ENCODE results near the gene HNRNPA3.
"Not testable (repeated sequence)": the region's sequence is repeated elsewhere in the genome, so short reads cannot be mapped to it uniquely, and the experiment has no call there.

HNRNPA3 gene

DNA sequence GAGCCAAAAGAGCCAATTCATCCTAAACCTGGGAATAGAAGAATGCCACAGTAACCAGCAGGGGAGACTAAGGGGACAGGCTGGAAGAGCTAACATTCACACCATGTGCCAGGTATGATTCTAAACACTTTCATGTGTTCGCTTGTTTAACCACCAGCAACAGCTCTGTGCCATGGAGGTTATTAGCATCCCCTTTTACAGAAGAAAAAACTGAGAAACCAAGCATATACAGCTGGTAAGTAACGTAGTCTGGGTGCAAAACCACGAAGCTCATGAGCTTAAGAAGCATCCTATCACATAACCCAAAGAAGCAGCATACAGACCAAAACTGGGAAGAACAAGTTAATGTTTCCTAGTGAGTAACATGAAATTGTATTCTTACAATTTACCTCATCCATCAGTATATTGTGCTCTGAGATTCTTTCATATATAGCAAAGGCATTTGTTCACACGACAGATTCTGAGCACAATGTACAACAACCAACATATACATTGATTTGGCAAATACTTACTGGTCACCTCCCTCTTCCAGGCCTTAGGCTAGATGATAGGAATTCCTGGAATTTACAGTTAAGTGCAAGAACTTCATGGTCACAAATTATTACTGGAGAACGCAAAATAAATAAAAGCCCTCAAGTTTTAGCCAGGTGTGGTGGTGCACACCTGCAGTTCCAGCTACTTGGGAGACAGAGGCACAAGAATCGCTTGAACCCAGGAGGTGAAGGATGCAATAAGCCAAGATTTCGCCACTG, 36.5 kb upstream of the HNRNPA3 start:
- Histone ChIP-seq H3K27me3 (ENCODE audit: insufficient read depth, low read length, poor library complexity) (no peaks in the 10 kb centered on the region), H3K9me3 (ENCODE audit: insufficient read depth, low read length, severe bottlenecking) (no peaks in the 10 kb centered on the region), H3K4me3 (ENCODE audit: low read depth in 1 of 2, low read length in 2 of 2) (no peak overlapping the region), H3K79me2 (ENCODE audit: insufficient read depth, low read length) (no peaks in the 10 kb centered on the region), H3K27ac (ENCODE audit: low read length) (no peak overlapping the region), H3K36me3 (ENCODE audit: insufficient read depth, low read length) (no peaks in the 10 kb centered on the region), H3K4me2 (ENCODE audit: insufficient read depth, low read length) (no peak overlapping the region), H4K20me1 (ENCODE audit: insufficient read depth, low read length) (no peaks in the 10 kb centered on the region), H3K9ac (ENCODE audit: low read depth, low read length) (no peak overlapping the region), H3K4me1 (ENCODE audit: insufficient read depth, low read length) (no peaks in the 10 kb centered on the region), H2AFZ (ENCODE audit: low read depth, low read length) (no peak overlapping the region)
- DNase-seq: no peak
- ATAC-seq (ENCODE audit: insufficient read depth, low read depth): peak; percentile 54; the same call in 2 of the 3 replicates
- no peak for TF ChIP-seq EZH2 (IDR thresholded peaks at IDR 0.05; ENCODE audit: borderline replicate concordance, low read depth, low read length, severe bottlenecking)
- TF ChIP-seq, protein P1, sequence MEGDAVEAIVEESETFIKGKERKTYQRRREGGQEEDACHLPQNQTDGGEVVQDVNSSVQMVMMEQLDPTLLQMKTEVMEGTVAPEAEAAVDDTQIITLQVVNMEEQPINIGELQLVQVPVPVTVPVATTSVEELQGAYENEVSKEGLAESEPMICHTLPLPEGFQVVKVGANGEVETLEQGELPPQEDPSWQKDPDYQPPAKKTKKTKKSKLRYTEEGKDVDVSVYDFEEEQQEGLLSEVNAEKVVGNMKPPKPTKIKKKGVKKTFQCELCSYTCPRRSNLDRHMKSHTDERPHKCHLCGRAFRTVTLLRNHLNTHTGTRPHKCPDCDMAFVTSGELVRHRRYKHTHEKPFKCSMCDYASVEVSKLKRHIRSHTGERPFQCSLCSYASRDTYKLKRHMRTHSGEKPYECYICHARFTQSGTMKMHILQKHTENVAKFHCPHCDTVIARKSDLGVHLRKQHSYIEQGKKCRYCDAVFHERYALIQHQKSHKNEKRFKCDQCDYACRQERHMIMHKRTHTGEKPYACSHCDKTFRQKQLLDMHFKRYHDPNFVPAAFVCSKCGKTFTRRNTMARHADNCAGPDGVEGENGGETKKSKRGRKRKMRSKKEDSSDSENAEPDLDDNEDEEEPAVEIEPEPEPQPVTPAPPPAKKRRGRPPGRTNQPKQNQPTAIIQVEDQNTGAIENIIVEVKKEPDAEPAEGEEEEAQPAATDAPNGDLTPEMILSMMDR (IDR thresholded peaks at IDR 0.05; ENCODE audit: borderline replicate concordance, extremely low read depth, low read length, poor library complexity, severe bottlenecking): no peak

DNA sequence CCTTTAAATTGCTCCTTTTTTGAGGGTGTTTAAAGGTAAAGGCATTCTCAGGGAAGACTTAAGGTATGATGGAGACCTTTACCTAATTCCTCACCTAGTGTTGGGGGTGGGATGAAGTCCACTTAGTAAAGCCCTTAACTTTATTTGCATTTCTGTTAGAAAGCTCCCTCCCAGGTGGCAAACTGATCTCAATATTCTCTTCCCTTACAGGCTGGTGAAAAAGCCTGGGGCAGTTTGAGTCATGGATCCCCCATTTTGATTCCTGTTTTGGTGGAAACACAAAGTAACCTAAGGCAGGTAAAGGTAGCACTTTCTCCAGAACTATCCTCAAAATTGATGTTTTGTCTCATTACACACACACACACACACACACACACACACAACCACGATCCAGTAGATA, 33.8 kb upstream of the HNRNPA3 start:
- Histone ChIP-seq H3K36me3 (ENCODE audit: insufficient read depth, low read length) (no peaks in the 10 kb centered on the region), H3K4me2 (ENCODE audit: insufficient read depth, low read length) (no peak overlapping the region), H3K9ac (ENCODE audit: low read depth, low read length) (no peak overlapping the region), H3K27ac (ENCODE audit: low read length) (no peak overlapping the region), H3K4me3 (ENCODE audit: low read depth in 1 of 2, low read length in 2 of 2) (no peak overlapping the region), H3K27me3 (ENCODE audit: insufficient read depth, low read length, poor library complexity) (no peaks in the 10 kb centered on the region), H4K20me1 (ENCODE audit: insufficient read depth, low read length) (no peaks in the 10 kb centered on the region), H3K4me1 (ENCODE audit: insufficient read depth, low read length) (no peaks in the 10 kb centered on the region), H2AFZ (ENCODE audit: low read depth, low read length) (no peak overlapping the region), H3K9me3 (ENCODE audit: insufficient read depth, low read length, severe bottlenecking) (no peaks in the 10 kb centered on the region), H3K79me2 (ENCODE audit: insufficient read depth, low read length) (no peaks in the 10 kb centered on the region)
- DNase-seq (no peak), ATAC-seq (ENCODE audit: insufficient read depth, low read depth) (no peak)
- no peak for TF ChIP-seq EZH2 (IDR thresholded peaks at IDR 0.05; ENCODE audit: borderline replicate concordance, low read depth, low read length, severe bottlenecking)
- TF ChIP-seq, protein P1 (IDR thresholded peaks at IDR 0.05; ENCODE audit: borderline replicate concordance, extremely low read depth, low read length, poor library complexity, severe bottlenecking): no peak

DNA sequence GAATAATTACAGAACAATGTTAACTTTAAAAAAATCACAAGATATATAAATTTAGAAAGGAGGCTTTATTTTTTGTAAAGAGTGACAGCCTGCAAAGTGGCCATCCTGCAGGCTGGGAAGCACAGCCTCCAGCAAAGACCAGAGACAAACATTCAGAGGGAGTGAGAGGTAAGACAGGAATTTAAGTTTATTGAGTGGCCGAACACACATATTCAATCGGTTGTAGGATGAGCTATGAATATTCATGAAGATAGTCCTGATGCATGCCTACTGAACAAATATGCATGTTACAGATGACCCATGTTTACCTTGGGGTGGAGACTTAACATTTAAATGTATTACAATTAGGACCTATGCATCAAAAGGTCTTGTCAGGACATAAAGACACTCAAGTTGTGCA, 33.4 kb upstream of the HNRNPA3 start:
- H3K27me3 ChIP-seq (ENCODE audit: insufficient read depth, low read length, poor library complexity): no peaks in the 10 kb centered on the region
- H3K79me2 ChIP-seq (ENCODE audit: insufficient read depth, low read length): no peaks in the 10 kb centered on the region
- H3K9me3 ChIP-seq (ENCODE audit: insufficient read depth, low read length, severe bottlenecking): no peaks in the 10 kb centered on the region
- no peaks in the 10 kb centered on the region for H3K4me1 ChIP-seq (ENCODE audit: insufficient read depth, low read length)
- H3K36me3 ChIP-seq (ENCODE audit: insufficient read depth, low read length): no peaks in the 10 kb centered on the region
- H2AFZ ChIP-seq (ENCODE audit: low read depth, low read length): no peak overlapping the region
- ATAC-seq (ENCODE audit: insufficient read depth, low read depth) (no peak), DNase-seq (no peak)
- no peak overlapping the region for H3K27ac ChIP-seq (ENCODE audit: low read length)
- no peak overlapping the region for H3K9ac ChIP-seq (ENCODE audit: low read depth, low read length)
- no peak overlapping the region for H3K4me2 ChIP-seq (ENCODE audit: insufficient read depth, low read length)
- H3K4me3 ChIP-seq (ENCODE audit: low read depth in 1 of 2, low read length in 2 of 2): no peak overlapping the region
- no peaks in the 10 kb centered on the region for H4K20me1 ChIP-seq (ENCODE audit: insufficient read depth, low read length)
- TF ChIP-seq, protein P1 (IDR thresholded peaks at IDR 0.05; ENCODE audit: borderline replicate concordance, extremely low read depth, low read length, poor library complexity, severe bottlenecking): no peak
- TF ChIP-seq EZH2 (IDR thresholded peaks at IDR 0.05; ENCODE audit: borderline replicate concordance, low read depth, low read length, severe bottlenecking): no peak

DNA sequence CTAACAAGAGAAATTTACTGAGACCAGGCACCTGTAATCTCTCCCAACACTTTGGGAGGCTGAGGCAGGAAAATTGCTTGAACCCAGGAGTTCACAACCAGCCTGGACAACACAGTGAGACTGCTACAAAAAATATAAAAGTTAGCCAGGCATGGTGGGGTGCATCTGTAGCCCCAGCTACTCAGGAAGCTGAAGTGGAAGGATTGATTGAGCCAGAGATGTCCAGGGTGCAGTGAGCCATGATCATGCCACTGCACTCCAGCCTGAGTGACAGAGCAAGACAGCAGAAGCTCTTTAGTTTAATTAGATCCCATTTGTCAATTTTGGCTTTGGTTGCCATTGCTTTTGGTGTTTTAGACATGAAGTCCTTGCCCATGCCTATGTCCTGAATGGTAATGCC, 32.9 kb upstream of the HNRNPA3 start:
- not testable (repeated sequence) for H2AFZ ChIP-seq (ENCODE audit: low read depth, low read length); H3K27ac ChIP-seq (ENCODE audit: low read length)

More for the DNA sequence above, 32.9 kb upstream of the HNRNPA3 start:
- not testable (repeated sequence) for H4K20me1 ChIP-seq (ENCODE audit: insufficient read depth, low read length); H3K27me3 ChIP-seq (ENCODE audit: insufficient read depth, low read length, poor library complexity); ATAC-seq (ENCODE audit: insufficient read depth, low read depth); H3K4me3 ChIP-seq (ENCODE audit: low read depth in 1 of 2, low read length in 2 of 2); H3K4me2 ChIP-seq (ENCODE audit: insufficient read depth, low read length); DNase-seq; H3K4me1 ChIP-seq (ENCODE audit: insufficient read depth, low read length); H3K36me3 ChIP-seq (ENCODE audit: insufficient read depth, low read length); H3K79me2 ChIP-seq (ENCODE audit: insufficient read depth, low read length); H3K9me3 ChIP-seq (ENCODE audit: insufficient read depth, low read length, severe bottlenecking); H3K9ac ChIP-seq (ENCODE audit: low read depth, low read length)

Measured in DND-41 (cell line).